ENCODE data around the gene KLHL26.

DNA sequence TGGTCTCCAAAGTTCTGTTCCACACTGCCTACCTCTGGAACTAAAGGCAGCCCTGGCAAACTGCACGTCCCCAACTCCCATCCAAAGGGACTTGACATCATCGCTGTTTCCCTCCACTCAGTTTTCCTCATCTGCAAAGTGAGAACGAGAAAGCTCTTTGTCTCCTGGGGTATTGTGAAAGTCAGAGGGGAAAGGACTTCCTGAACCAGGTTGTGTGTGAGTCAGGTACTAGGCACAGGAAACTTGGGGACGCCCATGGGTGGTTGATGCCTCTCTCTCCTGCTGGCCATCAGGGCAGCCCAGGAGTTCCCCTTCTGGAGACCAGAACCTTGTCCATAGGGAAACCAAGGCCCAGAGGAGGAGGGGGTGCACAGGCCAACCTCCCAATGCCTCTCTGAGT lies 35.0 kb upstream of the KLHL26 start:
- TF ChIP-seq, protein P1, sequence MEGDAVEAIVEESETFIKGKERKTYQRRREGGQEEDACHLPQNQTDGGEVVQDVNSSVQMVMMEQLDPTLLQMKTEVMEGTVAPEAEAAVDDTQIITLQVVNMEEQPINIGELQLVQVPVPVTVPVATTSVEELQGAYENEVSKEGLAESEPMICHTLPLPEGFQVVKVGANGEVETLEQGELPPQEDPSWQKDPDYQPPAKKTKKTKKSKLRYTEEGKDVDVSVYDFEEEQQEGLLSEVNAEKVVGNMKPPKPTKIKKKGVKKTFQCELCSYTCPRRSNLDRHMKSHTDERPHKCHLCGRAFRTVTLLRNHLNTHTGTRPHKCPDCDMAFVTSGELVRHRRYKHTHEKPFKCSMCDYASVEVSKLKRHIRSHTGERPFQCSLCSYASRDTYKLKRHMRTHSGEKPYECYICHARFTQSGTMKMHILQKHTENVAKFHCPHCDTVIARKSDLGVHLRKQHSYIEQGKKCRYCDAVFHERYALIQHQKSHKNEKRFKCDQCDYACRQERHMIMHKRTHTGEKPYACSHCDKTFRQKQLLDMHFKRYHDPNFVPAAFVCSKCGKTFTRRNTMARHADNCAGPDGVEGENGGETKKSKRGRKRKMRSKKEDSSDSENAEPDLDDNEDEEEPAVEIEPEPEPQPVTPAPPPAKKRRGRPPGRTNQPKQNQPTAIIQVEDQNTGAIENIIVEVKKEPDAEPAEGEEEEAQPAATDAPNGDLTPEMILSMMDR (IDR thresholded peaks at IDR 0.05; ENCODE audit: borderline replicate concordance, extremely low read depth, low read length, poor library complexity, severe bottlenecking) = no peak
- TF ChIP-seq EZH2 (IDR thresholded peaks at IDR 0.05; ENCODE audit: borderline replicate concordance, low read depth, low read length, severe bottlenecking) = no peak

All from DND-41 (cell line).